Esophagus squamous epithelium (tissue), 4 donors: Measurements from ENCODE around the gene PDP2.

ENCODE experiments used
- CTCF ChIP-seq, 6 experiments: fragments of 450-650 bp in 4 of 6; fragments of 200-600 bp in 2 of 6; sonication (generic) in 2 of 6; IDR thresholded peaks; one replicate each; pipeline ENCODE4 v1.5.1; 2016 to 2019; ENCODE audit warnings: antibody characterized with exemption in 6 of 6, mild to moderate bottlenecking in 4 of 6, moderate library complexity in 4 of 6
- POLR2A ChIP-seq, 4 donors: fragments of 450-650 bp; IDR thresholded peaks; one replicate each; pipeline ENCODE4 v1.6.1; 2017; ENCODE audit warnings: antibody characterized with exemption in 4 of 4, mild to moderate bottlenecking in 4 of 4, moderate library complexity in 3 of 4

DNA sequence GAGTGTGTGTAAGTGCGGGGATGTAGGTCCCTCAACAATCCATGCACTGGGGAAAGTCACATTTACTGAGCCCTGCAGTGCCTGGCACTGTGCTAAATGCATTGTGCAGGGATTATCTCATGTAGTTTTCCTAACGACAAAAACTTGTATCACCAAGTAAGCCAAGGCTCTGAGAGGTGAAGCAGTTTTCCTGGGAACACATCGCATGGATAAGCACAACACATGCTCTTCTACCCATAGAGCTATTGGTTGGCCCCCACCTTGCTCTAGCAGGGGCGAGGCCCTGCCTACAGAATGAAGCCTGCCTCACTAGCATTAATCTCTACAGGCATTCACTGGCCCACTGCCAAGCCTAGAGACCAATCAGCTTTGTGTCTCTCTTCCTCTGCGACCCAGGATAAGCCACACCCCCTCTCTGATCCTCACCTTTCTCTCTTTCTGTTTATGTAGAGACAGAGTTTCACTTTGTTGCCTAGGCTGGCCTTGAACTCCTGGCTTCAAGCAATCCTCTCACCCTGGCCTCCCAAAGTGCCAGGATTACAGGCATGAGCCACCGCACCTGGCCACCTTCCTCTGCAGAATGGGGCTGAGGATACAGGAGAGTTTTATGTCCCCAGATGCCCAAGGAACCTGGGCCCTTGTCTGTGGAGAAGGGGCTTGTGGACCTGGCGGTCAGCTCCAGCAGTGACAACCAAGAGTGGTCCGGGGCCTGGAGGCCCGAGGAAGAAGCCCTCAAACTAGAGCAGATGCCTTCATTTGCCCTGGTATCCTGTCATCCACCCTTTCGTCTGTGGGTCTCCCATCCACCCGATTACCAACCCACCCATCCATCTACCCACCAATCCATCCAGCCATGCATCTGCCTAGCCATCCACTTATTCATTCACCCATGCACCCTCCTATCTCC, 25.6 kb downstream of the PDP2 start:
- TF ChIP-seq CTCF (IDR thresholded peaks at IDR 0.05): no peak
- peak in 1 of 4 donors; percentile 16 for TF ChIP-seq POLR2A (IDR thresholded peaks at IDR 0.05)
